Mesenchymal stem cell (in vitro differentiated cells and primary cell): ENCODE measurements around the gene TKTL1. TPM values are rescaled to one million over a fixed set of nuclear protein-coding genes. Genes with fewer than 3 reads are reported as not detected.
"Not testable (repeated sequence)": the region's sequence is repeated elsewhere in the genome, so short reads cannot be mapped to it uniquely, and the experiment has no call there.

Experiments used
- DNase-seq: peaks from one replicate; pipeline ENCODE4 v3.0.0-alpha.2; 2013
- H2AFZ ChIP-seq: one replicate; pipeline ENCODE4 v1.6.1; 2013; ENCODE audit warnings: low read depth, mild to moderate bottlenecking, control low read depth, inconsistent platforms, low read length, moderate library complexity
- H2AK5ac ChIP-seq: 2 replicates; pipeline ENCODE4 v1.6.1; 2013; ENCODE audit warnings: low read length, moderate library complexity, mild to moderate bottlenecking, inconsistent platforms; ENCODE audit not compliant: severe bottlenecking
- H2BK120ac ChIP-seq: one replicate; pipeline ENCODE4 v1.6.1; 2013; ENCODE audit warnings: low read depth, mild to moderate bottlenecking, inconsistent platforms, low read length, moderate library complexity
- H2BK12ac ChIP-seq, 2 experiments: one replicate each; pipeline ENCODE4 v1.6.1; 2013; ENCODE audit warnings: inconsistent platforms in 2 of 2, low read length in 2 of 2, mild to moderate bottlenecking in 2 of 2, moderate library complexity in 2 of 2, control low read depth in 1 of 2
- H2BK15ac ChIP-seq: one replicate; pipeline ENCODE4 v1.6.1; 2013; ENCODE audit warnings: mild to moderate bottlenecking, low read depth, inconsistent platforms; ENCODE audit not compliant: poor library complexity, severe bottlenecking
- H2BK5ac ChIP-seq: 2 replicates; pipeline ENCODE4 v1.6.1; 2013; ENCODE audit warnings: low read depth, mild to moderate bottlenecking, low read length, control low read depth, inconsistent platforms; ENCODE audit not compliant: poor library complexity, severe bottlenecking
- H3K14ac ChIP-seq, 2 experiments: one replicate each; pipeline ENCODE4 v1.6.1; 2013; ENCODE audit warnings: inconsistent platforms in 2 of 2, low read length in 2 of 2, control low read depth in 1 of 2, mild to moderate bottlenecking in 1 of 2, moderate library complexity in 1 of 2
- H3K18ac ChIP-seq, 2 experiments: one replicate each; pipeline ENCODE4 v1.6.1; 2013; ENCODE audit warnings: inconsistent platforms in 2 of 2, low read length in 2 of 2, control low read depth in 1 of 2, low read depth in 1 of 2, mild to moderate bottlenecking in 1 of 2
- H3K23ac ChIP-seq, 2 experiments: one replicate each; pipeline ENCODE4 v1.6.1; 2013; ENCODE audit warnings: inconsistent platforms in 2 of 2, low read length in 2 of 2, mild to moderate bottlenecking in 2 of 2, moderate library complexity in 2 of 2, control low read depth in 1 of 2
- H3K27ac ChIP-seq: 2 replicates; pipeline ENCODE4 v1.5.1; 2013; ENCODE audit warnings: mild to moderate bottlenecking, moderate library complexity, low read length, control low read depth, inconsistent platforms; ENCODE audit not compliant: poor library complexity, severe bottlenecking
- H3K27me3 ChIP-seq, 2 experiments: 2 replicates each; pipeline versions ENCODE4 v1.6.1 to v1.7.0; 2013; ENCODE audit warnings: low read length in 2 of 2, mild to moderate bottlenecking in 2 of 2, moderate library complexity in 2 of 2, control low read depth in 1 of 2, inconsistent platforms in 1 of 2; ENCODE audit not compliant: control insufficient read depth in 1 of 2, insufficient read depth in 1 of 2
- H3K36me3 ChIP-seq, 2 experiments: 2 replicates each; pipeline versions ENCODE4 v1.6.1 to v1.7.0; 2013; ENCODE audit warnings: low read length in 2 of 2, control low read depth in 1 of 2, inconsistent platforms in 1 of 2, low read depth in 1 of 2, mild to moderate bottlenecking in 1 of 2; ENCODE audit not compliant: insufficient read depth in 2 of 2, control insufficient read depth in 1 of 2
- H3K4ac ChIP-seq, 2 experiments: one replicate each; pipeline ENCODE4 v1.6.1; 2013; ENCODE audit warnings: inconsistent platforms in 2 of 2, low read length in 2 of 2, mild to moderate bottlenecking in 2 of 2, moderate library complexity in 2 of 2, control low read depth in 1 of 2, low read depth in 1 of 2
- H3K4me1 ChIP-seq: 2 replicates; pipeline ENCODE4 v1.6.1; 2013; ENCODE audit warnings: low read depth, low read length, control low read depth; ENCODE audit not compliant: control insufficient read depth, insufficient read depth
- H3K4me2 ChIP-seq: 2 replicates; pipeline ENCODE4 v1.6.1; 2013; ENCODE audit warnings: low read length, mild to moderate bottlenecking, inconsistent platforms; ENCODE audit not compliant: poor library complexity, severe bottlenecking
- H3K4me3 ChIP-seq, 2 experiments: 2 replicates each; pipeline versions ENCODE4 v1.5.1 to v1.7.0; 2013; ENCODE audit warnings: low read length in 2 of 2, mild to moderate bottlenecking in 2 of 2, control low read depth in 1 of 2, low read depth in 1 of 2; ENCODE audit not compliant: insufficient read depth in 1 of 2
- H3K79me1 ChIP-seq: replicated peaks from 2 replicates; pipeline ENCODE4 v1.6.1; 2013; ENCODE audit warnings: mild to moderate bottlenecking, control low read depth, low read length, inconsistent platforms; ENCODE audit not compliant: poor library complexity, severe bottlenecking
- H3K9ac ChIP-seq: 2 replicates; pipeline ENCODE4 v1.7.0; 2013; ENCODE audit warnings: mild to moderate bottlenecking, low read length, moderate library complexity
- H3K9me3 ChIP-seq: 2 replicates; pipeline ENCODE4 v1.7.0; 2013; ENCODE audit warnings: mild to moderate bottlenecking, low read length; ENCODE audit not compliant: control insufficient read depth
- H4K8ac ChIP-seq: one replicate; pipeline ENCODE4 v1.6.1; 2013; ENCODE audit warnings: inconsistent platforms, mild to moderate bottlenecking, low read length, moderate library complexity
- H4K91ac ChIP-seq: one replicate; pipeline ENCODE4 v1.6.1; 2013; ENCODE audit warnings: mild to moderate bottlenecking, low read length, inconsistent platforms
- WGBS: methylation state at CpG from one replicate; pipeline ENCODE4 v1.1.7; 2013; ENCODE audit warnings: mixed read lengths; 5-methylcytosine and 5-hydroxymethylcytosine counted together
- polyA plus RNA-seq, 2 experiments: library from polyadenylated mRNA; stranded (reverse); fragments of 200-250 nt; gene quantifications; one replicate each; pipeline ENCODE4 v1.2.3, GENCODE V29; 2013

TKTL1 gene
- polyA plus RNA-seq (2013, experiment 1 of 2), result not detected
- polyA plus RNA-seq (2013, experiment 2 of 2), result not detected

GRCh38 chrX:154295664-154296310 lies at the start of gene TKTL1:
TSS of gene TKTL1 (plus strand) at chrX:154295795. CDS start at chrX:154295860, 65 bp downstream.
- H3K36me3 ChIP-seq, result no peaks in the 10 kb centered on the region
- H3K18ac ChIP-seq, result no peak within 1 kb of the TSS
- no peak within 1 kb of the TSS for H3K4me2 ChIP-seq
- no peak within 1 kb of the TSS for H3K4me3 ChIP-seq
- no peak within 1 kb of the TSS for H3K23ac ChIP-seq
- 97% methylated on average over 31 of the region's 37 CpGs for WGBS
- no peak within 1 kb of the TSS for H2AFZ ChIP-seq
- H2BK12ac ChIP-seq, result no peak within 1 kb of the TSS
- H3K4me1 ChIP-seq, result no peaks in the 10 kb centered on the region
- H3K9me3 ChIP-seq, result no peaks in the 10 kb centered on the region
- H2BK15ac ChIP-seq, result no peak within 1 kb of the TSS
- H2BK120ac ChIP-seq, result no peak within 1 kb of the TSS
- no peak within 1 kb of the TSS for H3K9ac ChIP-seq
- H3K27me3 ChIP-seq, result peaks cover 0 to 6% of the 10 kb centered on the region in 2 experiments
- no peak within 1 kb of the TSS for H3K4ac ChIP-seq
- no peak within 1 kb of the TSS for H2BK5ac ChIP-seq
- no peak within 1 kb of the TSS for H4K91ac ChIP-seq
- no peak within 1 kb of the TSS for H2AK5ac ChIP-seq
- H4K8ac ChIP-seq, result no peak within 1 kb of the TSS
- no peak within 1 kb of the TSS for H3K14ac ChIP-seq
- DNase-seq, result no peak
- H3K27ac ChIP-seq, result no peak within 1 kb of the TSS
- no peaks in the 10 kb centered on the region for H3K79me1 ChIP-seq

- not testable (repeated sequence) for H3K9ac ChIP-seq, H3K79me1 ChIP-seq, H3K4me3 ChIP-seq, H2BK15ac ChIP-seq, H3K9me3 ChIP-seq, H3K27ac ChIP-seq, H2AK5ac ChIP-seq, DNase-seq, H2BK5ac ChIP-seq, H3K4ac ChIP-seq, H3K27me3 ChIP-seq, H4K8ac ChIP-seq, H3K4me2 ChIP-seq, H3K23ac ChIP-seq, H2AFZ ChIP-seq, H3K36me3 ChIP-seq, H3K14ac ChIP-seq, H2BK120ac ChIP-seq, H2BK12ac ChIP-seq, H3K18ac ChIP-seq, H3K4me1 ChIP-seq, H4K91ac ChIP-seq
- WGBS, result no CpG with 5 or more reads among the region's 17 CpGs
These were observed 48.1 kb upstream of the TKTL1 start for GRCh38 chrX:154247377-154248045.

- H4K8ac ChIP-seq, H3K27me3 ChIP-seq: not testable (repeated sequence)
These were observed 47.5 kb upstream of the TKTL1 start for GRCh38 chrX:154248076-154248475.

GRCh38 chrX:154257282-154257681 lies 38.3 kb upstream of the TKTL1 start, which contains the start of gene OPN1MW3:
TSS of gene OPN1MW3 (plus strand) at chrX:154257582. CDS start at chrX:154257620, 38 bp downstream.
- not testable (repeated sequence) for H2BK120ac ChIP-seq, H2AK5ac ChIP-seq, H3K18ac ChIP-seq, H2BK5ac ChIP-seq, H3K9me3 ChIP-seq, H3K4me1 ChIP-seq, H3K36me3 ChIP-seq, H2BK15ac ChIP-seq, H4K91ac ChIP-seq, H3K79me1 ChIP-seq, H3K23ac ChIP-seq, H2BK12ac ChIP-seq, H3K27me3 ChIP-seq, DNase-seq, H3K4me2 ChIP-seq, H3K4ac ChIP-seq, H3K27ac ChIP-seq, H3K9ac ChIP-seq, H3K4me3 ChIP-seq, H2AFZ ChIP-seq, H4K8ac ChIP-seq, H3K14ac ChIP-seq
- WGBS, result no CpG with 5 or more reads among the region's 17 CpGs

More at GRCh38 chrX:154248076-154248475, 47.5 kb upstream of the TKTL1 start:
- not testable (repeated sequence) for H3K14ac ChIP-seq, H3K4me2 ChIP-seq, H3K27ac ChIP-seq, H2BK12ac ChIP-seq, H3K4me3 ChIP-seq, DNase-seq, H3K9me3 ChIP-seq, H3K79me1 ChIP-seq, H3K9ac ChIP-seq, H3K4me1 ChIP-seq, H3K36me3 ChIP-seq, H3K18ac ChIP-seq, H2BK5ac ChIP-seq, H3K23ac ChIP-seq, H2AK5ac ChIP-seq, H4K91ac ChIP-seq, H2AFZ ChIP-seq, H2BK120ac ChIP-seq, H3K4ac ChIP-seq, H2BK15ac ChIP-seq
- no CpG with 5 or more reads among the region's 10 CpGs for WGBS
